NCI-H1436 (cell line): ENCODE data around the gene ZNF460.

ENCODE experiments used
- DNase-seq: peaks from one replicate; lab custom pipeline; 2025; lab: John Stamatoyannopoulos, UW

Gene ZNF460

GRCh38 chr19:57280962-57281400 is 696 bp downstream of the ZNF460 start:
- no peak for DNase-seq

GRCh38 chr19:57282011-57282643 is 1.8 kb downstream of the ZNF460 start:
- DNase-seq: no peak

DNA sequence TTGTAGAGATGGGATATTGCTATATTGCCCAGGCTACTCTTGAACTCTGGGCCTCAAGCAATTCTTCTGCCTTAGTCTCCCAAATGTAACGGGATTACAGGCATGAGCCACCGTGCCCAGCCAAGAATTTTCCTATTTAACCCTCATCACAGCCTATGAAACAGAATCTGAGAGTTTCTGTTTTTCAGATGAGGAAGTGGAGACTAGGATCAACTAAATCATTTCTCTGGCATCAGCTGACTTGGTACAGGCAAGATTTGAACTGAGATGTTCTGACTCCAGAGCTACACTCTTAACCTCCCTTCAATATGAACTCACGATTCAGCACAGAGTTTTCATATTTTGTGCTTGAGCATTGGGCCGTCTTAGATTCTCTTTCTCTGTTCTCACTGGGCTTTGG is 8.1 kb downstream of the ZNF460 start:
- no peak for DNase-seq

GRCh38 chr19:57290970-57291369 is 10.7 kb downstream of the ZNF460 start:
- DNase-seq: no peak

GRCh38 chr19:57292547-57292946 is 12.3 kb downstream of the ZNF460 start:
- DNase-seq: no peak

DNA sequence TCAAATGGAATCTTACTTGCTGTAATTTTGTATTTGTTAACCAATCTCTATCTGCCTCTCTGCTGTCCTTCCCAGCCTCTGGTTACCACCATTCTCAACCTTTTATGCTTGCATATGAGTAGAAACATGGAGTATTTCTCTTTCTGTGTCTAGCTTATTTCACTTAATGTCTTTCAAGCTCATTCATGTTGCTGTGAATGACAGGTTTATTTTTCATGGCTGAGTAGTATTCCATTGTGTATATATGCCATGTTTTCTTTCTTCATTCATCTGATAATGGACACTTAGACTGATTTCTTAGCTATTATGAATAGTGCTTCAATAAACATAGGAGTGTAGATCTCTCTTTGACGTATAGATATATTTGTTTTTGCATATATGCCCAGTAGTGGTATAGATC is 13.4 kb downstream of the ZNF460 start:
- no peak for DNase-seq

DNA sequence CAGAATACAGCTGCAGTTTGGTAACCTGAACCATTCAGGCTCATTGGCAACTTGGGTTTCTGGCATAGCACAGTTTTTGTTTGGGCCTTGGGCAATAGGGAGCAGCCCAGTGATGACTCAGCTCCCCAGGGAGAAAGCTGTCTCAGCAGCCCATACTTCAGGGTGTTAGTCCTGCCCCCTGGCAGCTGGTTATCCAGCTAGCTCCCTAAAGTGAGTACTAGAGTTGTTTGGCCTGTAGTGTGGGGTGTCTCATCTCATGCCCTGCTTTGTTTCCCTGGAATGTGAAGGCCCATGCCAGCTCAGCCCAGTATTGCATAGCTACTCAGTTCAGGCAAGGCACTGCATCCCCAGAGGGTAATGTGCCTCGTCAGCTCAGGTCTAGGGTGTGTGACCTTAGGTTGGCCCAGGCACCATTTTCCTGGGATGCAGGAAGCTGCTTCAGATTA is 21.8 kb downstream of the ZNF460 start:
- peak; percentile 48 for DNase-seq

DNA sequence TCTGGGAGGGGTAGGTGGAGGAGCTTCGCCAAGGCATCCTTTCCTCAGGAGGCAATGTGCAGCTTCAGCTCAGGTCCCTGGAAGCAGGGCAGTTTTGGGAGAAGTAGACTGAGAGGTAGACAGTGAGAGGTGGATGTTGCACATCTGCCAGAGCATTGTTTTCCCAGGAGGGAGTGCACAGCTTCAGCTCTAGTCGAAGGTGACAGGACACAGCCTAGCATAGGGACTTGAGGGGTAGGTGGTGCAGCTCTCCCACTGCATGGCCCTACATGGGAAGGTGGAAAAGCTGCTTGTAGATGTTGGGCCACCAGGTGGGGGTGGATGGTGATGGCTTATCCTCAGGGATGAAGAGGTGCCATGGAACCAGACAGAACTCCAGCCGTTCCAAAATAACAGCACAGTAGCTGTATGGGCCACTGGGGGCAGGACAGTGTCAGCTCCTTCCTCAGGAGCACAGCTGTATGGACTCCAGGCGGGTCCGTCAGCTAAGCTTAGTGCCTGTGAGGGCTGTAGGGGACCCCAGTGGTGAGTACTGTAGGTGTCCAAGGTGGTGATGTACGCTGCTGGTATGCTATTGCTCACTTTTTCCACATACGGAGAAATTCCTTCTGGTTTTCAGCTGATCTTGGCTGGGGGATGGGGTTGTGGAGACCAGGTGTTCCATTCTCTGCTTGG is 22.6 kb downstream of the ZNF460 start:
- DNase-seq: no peak

DNA sequence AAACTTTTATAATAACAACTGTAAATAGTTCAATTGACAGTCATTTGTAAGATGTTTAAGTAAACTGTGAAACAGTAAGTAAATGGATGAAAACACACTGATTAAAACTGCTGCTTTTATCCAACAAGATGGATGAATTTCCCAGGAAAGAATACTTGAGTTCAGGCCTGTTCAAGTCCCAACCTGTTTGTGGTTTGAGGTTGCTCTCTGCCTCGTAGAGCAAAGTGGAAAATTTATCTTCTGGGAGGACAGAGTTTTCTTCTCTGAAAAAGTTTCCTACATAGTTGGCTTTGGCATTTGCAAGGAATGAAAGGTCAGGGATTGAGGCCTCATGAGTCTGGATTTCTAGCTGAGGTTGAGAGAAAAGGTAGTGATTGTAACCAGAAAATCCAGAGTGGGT is 24.8 kb downstream of the ZNF460 start:
- DNase-seq: no peak

DNA sequence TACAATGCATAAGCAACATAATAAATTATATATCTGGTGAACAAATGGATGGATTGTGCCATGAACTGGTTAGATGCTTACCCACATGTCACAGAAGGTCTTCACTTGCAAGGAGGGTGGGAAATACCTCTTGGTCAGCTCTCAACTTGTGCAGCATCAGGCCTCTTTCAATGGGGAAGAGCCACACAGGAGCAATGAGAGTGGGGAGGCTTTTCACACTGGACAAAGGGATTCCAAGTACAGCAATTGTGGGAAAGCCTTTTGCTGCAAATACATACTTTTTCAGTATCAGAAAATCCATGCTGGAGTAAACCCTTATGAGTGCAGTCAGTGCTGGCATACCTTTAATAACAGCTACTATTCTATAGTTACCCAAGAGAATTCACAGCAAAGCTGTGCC is 28.2 kb downstream of the ZNF460 start:
- no peak for DNase-seq

DNA sequence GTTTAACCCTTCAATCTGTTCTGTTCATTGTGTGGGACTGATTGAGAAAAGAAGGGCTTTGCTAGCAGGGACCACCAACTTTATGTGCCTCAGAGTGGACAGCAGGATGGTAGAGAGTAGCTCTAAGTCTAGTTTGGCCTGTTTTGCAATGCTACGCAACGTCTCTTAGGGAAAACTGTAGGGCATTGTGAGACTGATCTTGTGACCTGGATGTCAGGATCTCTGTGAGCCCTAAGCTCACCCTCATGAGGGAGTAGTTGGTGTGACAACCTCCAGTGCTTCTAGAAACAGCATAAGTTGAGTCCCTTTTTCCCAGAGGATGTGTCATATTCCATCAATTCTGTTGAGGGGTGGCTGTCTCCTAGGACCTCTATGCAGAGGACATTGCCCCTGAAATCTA is 30.5 kb downstream of the ZNF460 start:
- DNase-seq: no peak

GRCh38 chr19:57314146-57314545 is 33.9 kb downstream of the ZNF460 start:
- DNase-seq: peak; percentile 39

DNA sequence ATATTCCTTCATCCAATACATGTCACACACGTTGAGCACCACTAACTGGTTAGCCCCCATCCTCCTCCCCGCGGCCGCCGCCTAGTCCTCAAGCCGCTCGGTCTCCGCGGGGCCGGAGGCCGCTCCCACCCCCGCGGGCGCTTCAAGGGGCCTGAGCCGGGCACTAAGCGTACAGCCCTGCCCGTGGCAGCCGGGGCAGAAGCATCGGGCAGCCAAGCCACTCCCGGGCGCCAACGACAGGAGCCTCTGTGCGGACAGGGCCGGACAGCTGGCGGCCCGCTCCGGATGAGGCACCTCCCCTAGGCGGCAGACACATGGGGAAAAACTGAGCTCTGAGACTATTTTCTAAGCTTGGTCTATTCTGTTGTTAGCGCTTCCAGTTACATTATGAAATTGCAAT is 37.2 kb downstream of the ZNF460 start:
- DNase-seq: no peak

DNA sequence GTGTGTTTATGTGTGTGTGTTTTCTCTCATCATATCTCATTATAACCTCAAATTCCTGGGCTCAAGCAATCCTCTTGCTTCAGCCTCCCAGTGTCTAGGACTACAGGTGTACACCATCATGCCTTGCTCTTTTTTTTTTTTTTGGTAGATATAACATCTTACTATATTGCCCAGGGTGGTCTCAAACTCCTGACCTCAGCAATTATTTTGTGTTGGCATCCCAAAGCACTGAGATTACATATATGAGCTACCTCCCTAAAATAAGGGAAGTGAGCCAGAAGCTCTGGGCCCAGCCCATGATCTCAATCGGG is 39.5 kb downstream of the ZNF460 start:
- DNase-seq: no peak

GRCh38 chr19:57320180-57321084 is 40.1 kb downstream of the ZNF460 start, which contains the start of gene ZNF543:
TSS of gene ZNF543 (plus strand) at chr19:57320472. CDS start at chr19:57320854, 382 bp downstream.
- peak; percentile 97 for DNase-seq

DNA sequence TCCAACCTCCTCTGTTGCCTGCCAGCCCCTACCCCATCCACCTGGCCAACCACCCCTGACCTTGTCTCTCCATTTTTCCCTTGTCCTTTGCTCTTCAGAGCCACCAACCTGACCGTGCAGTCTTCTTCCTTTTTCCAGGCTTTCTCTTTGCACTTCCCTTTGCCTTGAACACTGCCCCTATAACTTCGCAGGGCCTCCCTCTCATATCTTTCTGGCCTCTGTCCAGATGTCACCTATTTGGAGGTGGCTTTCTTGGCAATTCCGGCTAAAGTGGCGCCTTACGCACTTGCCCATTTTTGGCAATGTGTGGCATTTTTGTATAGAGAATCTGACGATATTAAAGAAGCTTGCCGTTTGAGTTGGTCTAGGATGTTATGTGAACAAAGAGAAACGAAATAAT is 40.8 kb downstream of the ZNF460 start:
- no peak for DNase-seq

GRCh38 chr19:57321751-57322150 is 41.5 kb downstream of the ZNF460 start:
- no peak for DNase-seq

- DNase-seq: no peak
Observed at GRCh38 chr19:57324992-57325391, 44.7 kb downstream of the ZNF460 start.

DNA sequence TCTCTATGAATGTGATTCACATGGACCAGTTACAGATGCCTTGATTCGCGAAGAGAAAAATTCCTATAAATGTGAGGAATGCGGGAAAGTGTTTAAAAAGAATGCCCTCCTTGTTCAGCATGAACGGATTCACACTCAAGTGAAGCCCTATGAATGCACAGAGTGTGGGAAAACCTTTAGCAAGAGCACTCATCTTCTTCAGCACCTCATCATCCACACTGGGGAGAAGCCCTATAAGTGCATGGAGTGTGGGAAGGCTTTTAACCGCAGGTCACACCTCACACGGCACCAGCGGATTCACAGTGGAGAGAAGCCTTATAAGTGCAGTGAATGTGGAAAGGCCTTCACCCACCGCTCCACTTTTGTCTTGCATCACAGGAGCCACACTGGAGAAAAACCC is 47.7 kb downstream of the ZNF460 start:
- no peak for DNase-seq

GRCh38 chr19:57334191-57334590 is 53.9 kb downstream of the ZNF460 start:
- DNase-seq: no peak

GRCh38 chr19:57338877-57339276 is 58.6 kb downstream of the ZNF460 start:
- DNase-seq: no peak

- DNase-seq: no peak
Observed at GRCh38 chr19:57342582-57342981, 62.3 kb downstream of the ZNF460 start.
